PC-3 (cell line): ENCODE results near the gene GPC6. TPM values are rescaled to one million over a fixed set of nuclear protein-coding genes. Genes with fewer than 3 reads are reported as not detected.
"Not testable (repeated sequence)": the region's sequence is repeated elsewhere in the genome, so short reads cannot be mapped to it uniquely, and the experiment has no call there.

Experiments
- ATAC-seq: fragments of 200-7000 bp; cut with Tn5 transposase; 2 replicates; pipeline ENCODE4 v1.9.1; 2020; ENCODE audit warnings: mild to moderate bottlenecking, moderate library complexity
- BruUV-seq: library from RNA; stranded (reverse); fragments of 400-500 nt; replicated peaks from 2 replicates; lab custom pipeline; 2021; lab: Mats Ljungman, UMichigan
- CTCF ChIA-PET: fragments of 300-600 bp; sonication (Branson Sonifier 250); formaldehyde crosslinking; loops from one replicate; lab custom pipeline; 2022; ENCODE audit warnings: antibody characterized with exemption; lab: Charles Lee
- POLR2A ChIA-PET: fragments of 300-600 bp; sonication (Branson Sonifier 250); formaldehyde crosslinking; loops from one replicate; lab custom pipeline; 2022; ENCODE audit warnings: antibody characterized with exemption; ENCODE audit not compliant: unreplicated experiment; lab: Charles Lee
- DNase-seq: peaks from one replicate; pipeline ENCODE4 v3.0.0-alpha.2; 2015
- H2AFZ ChIP-seq: fragments of 300-600 bp; sonication (generic); 2 replicates; pipeline ENCODE4 v1.6.0; 2016; ENCODE audit warnings: antibody characterized with exemption, low read length
- H3F3A ChIP-seq: fragments of 300-600 bp; sonication (generic); one replicate; pipeline ENCODE4 v1.6.0; 2017; ENCODE audit warnings: antibody characterized with exemption, low read length, control low read depth, mild to moderate bottlenecking; ENCODE audit not compliant: unreplicated experiment
- H3K27ac ChIP-seq: fragments of 300-600 bp; sonication (generic); 2 replicates; pipeline ENCODE4 v1.5.1; 2016; ENCODE audit warnings: mild to moderate bottlenecking, low read length
- H3K27me3 ChIP-seq: fragments of 300-600 bp; sonication (generic); 2 replicates; pipeline ENCODE4 v1.6.1; 2016; ENCODE audit warnings: low read length, mixed read lengths
- H3K36me3 ChIP-seq: fragments of 300-600 bp; sonication (generic); 2 replicates; pipeline ENCODE4 v1.6.1; 2016; ENCODE audit warnings: low read depth, mixed run types, low read length, mixed read lengths
- H3K4me1 ChIP-seq: fragments of 300-600 bp; sonication (generic); 2 replicates; pipeline ENCODE4 v1.5.1; 2016; ENCODE audit warnings: low read length; ENCODE audit not compliant: insufficient read depth
- H3K4me2 ChIP-seq: fragments of 300-600 bp; sonication (generic); 2 replicates; pipeline ENCODE4 v1.6.0; 2016; ENCODE audit warnings: low read length
- H3K4me3 ChIP-seq: fragments of 300-600 bp; sonication (generic); 2 replicates; pipeline ENCODE4 v1.5.1; 2016; ENCODE audit warnings: mild to moderate bottlenecking, low read length, mixed read lengths
- H3K79me2 ChIP-seq: fragments of 300-600 bp; sonication (generic); 2 replicates; pipeline ENCODE4 v1.6.1; 2017; ENCODE audit warnings: low read length, mixed read lengths
- H3K9ac ChIP-seq: fragments of 300-600 bp; sonication (generic); 2 replicates; pipeline ENCODE4 v1.6.0; 2016; ENCODE audit warnings: mild to moderate bottlenecking, low read length
- H3K9me2 ChIP-seq: fragments of 300-600 bp; sonication (generic); replicated peaks from 2 replicates; pipeline ENCODE4 v1.6.1; 2016; ENCODE audit warnings: mixed run types, low read length, mixed read lengths
- H3K9me3 ChIP-seq: fragments of 300-600 bp; sonication (generic); 2 replicates; pipeline ENCODE4 v1.6.1; 2016; ENCODE audit warnings: low read length, mixed read lengths
- H4K20me1 ChIP-seq: fragments of 300-600 bp; sonication (generic); 2 replicates; pipeline ENCODE4 v1.6.1; 2016; ENCODE audit warnings: low read length, mixed read lengths
- EZH2 ChIP-seq: fragments of 300-600 bp; sonication (generic); IDR thresholded peaks from one replicate; pipeline ENCODE4 v1.6.1; 2017; ENCODE audit warnings: antibody characterized with exemption, mild to moderate bottlenecking, low read length; ENCODE audit not compliant: unreplicated experiment
- EZH2phosphoT487 ChIP-seq: fragments of 300-600 bp; sonication (generic); IDR thresholded peaks from 2 replicates; pipeline ENCODE4 v1.6.1; 2018; ENCODE audit warnings: mild to moderate bottlenecking, antibody characterized with exemption, low read length, borderline replicate concordance
- intact Hi-C: fragments of 100-400 bp; cut with micrococcal nuclease; formaldehyde crosslinking; loops from 2 replicates; pipeline ENCODE4 v1.9.0; 2023
- total RNA-seq: library from RNA; depleted of rRNA; stranded (reverse); fragments of >200 nt; gene quantifications from 2 replicates; pipeline ENCODE4 v1.2.3, GENCODE V29; 2014
- TF ChIP-seq, protein P1 (sequence below): fragments of 300-600 bp; sonication (generic); conservative IDR thresholded peaks from 2 replicates; pipeline ENCODE4 v1.5.1; 2017; ENCODE audit warnings: antibody characterized with exemption, low read depth, mild to moderate bottlenecking, low read length

The GPC6 gene
- total RNA-seq, 1 experiment from 2014 or later: 3.5 TPM

DNA sequence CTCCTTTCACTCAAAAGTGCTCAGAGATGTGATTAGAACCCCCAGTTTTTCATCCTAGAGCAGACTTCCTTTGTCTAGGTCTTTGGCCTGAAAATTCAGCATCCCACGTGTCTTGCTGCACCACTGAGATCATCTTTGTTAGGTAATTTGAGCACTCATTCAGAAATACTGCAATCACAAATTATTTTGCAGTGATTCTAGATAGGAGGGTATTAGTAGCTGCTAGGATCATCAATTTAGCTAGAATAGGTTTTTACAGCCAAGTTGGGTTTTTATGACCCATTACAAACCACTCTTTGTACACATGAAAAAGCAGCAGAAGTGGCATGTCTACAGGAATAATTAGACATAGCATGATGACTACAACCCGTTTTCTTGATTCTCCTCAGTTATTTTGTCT, 219.6 kb downstream of the GPC6 start:
- no peak for TF ChIP-seq EZH2phosphoT487
- TF ChIP-seq, protein P1, sequence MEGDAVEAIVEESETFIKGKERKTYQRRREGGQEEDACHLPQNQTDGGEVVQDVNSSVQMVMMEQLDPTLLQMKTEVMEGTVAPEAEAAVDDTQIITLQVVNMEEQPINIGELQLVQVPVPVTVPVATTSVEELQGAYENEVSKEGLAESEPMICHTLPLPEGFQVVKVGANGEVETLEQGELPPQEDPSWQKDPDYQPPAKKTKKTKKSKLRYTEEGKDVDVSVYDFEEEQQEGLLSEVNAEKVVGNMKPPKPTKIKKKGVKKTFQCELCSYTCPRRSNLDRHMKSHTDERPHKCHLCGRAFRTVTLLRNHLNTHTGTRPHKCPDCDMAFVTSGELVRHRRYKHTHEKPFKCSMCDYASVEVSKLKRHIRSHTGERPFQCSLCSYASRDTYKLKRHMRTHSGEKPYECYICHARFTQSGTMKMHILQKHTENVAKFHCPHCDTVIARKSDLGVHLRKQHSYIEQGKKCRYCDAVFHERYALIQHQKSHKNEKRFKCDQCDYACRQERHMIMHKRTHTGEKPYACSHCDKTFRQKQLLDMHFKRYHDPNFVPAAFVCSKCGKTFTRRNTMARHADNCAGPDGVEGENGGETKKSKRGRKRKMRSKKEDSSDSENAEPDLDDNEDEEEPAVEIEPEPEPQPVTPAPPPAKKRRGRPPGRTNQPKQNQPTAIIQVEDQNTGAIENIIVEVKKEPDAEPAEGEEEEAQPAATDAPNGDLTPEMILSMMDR: no peak
- no peak for TF ChIP-seq EZH2
- ATAC-seq (no peak), DNase-seq (no peak)
- H3K9ac ChIP-seq: no peak overlapping the region
- ChIA-PET CTCF (no interaction called here), POLR2A (no interaction called here)
- intact Hi-C loops: no loop called here
- no peak overlapping the region for H2AFZ ChIP-seq
- no peaks in the 10 kb centered on the region for H4K20me1 ChIP-seq
- H3F3A ChIP-seq: no peaks in the 10 kb centered on the region
- H3K9me2 ChIP-seq: no peaks in the 10 kb centered on the region
- H3K4me3 ChIP-seq: no peak overlapping the region
- H3K79me2 ChIP-seq: no peaks in the 10 kb centered on the region
- H3K36me3 ChIP-seq: no peaks in the 10 kb centered on the region
- BruUV-seq: no TSS peak
- H3K4me1 ChIP-seq: no peaks in the 10 kb centered on the region
- H3K27me3 ChIP-seq: no peaks in the 10 kb centered on the region
- H3K9me3 ChIP-seq: no peaks in the 10 kb centered on the region
- H3K4me2 ChIP-seq: no peak overlapping the region
- no peak overlapping the region for H3K27ac ChIP-seq

DNA sequence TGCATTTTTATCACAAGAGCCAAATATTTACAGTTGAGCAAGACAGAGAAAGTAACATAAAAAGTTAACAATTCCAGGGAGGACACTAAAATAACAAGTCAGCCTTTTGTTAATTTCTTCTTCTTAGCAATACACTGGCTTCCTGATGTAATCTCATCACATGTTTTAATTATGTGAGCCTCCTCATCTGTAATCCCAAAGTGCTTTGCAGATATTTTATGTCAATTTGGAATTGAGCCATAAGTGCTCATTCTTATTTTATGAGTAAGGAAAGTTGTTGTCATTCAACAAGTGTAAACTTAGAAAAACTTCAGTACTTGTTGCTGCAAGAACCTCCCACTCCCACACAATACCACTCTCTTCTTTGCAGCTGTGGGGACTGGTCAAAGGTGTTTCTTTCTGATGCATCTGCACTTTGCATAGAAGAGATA, 223.6 kb downstream of the GPC6 start:
- H3K4me2 ChIP-seq: no peak overlapping the region
- intact Hi-C loops: no loop called here
- no peaks in the 10 kb centered on the region for H3K27me3 ChIP-seq
- no peaks in the 10 kb centered on the region for H3K9me2 ChIP-seq
- ChIA-PET CTCF (no interaction called here), POLR2A (no interaction called here)
- H4K20me1 ChIP-seq: no peaks in the 10 kb centered on the region
- no TSS peak for BruUV-seq
- ATAC-seq (no peak), DNase-seq (no peak)
- H3K36me3 ChIP-seq: no peaks in the 10 kb centered on the region
- no peak overlapping the region for H3K9ac ChIP-seq
- no peak overlapping the region for H3K27ac ChIP-seq
- H3K4me3 ChIP-seq: no peak overlapping the region
- H2AFZ ChIP-seq: no peak overlapping the region
- H3K79me2 ChIP-seq: no peaks in the 10 kb centered on the region
- no peaks in the 10 kb centered on the region for H3F3A ChIP-seq
- TF ChIP-seq EZH2 (no peak), EZH2phosphoT487 (no peak)
- TF ChIP-seq, protein P1: no peak
- no peaks in the 10 kb centered on the region for H3K4me1 ChIP-seq
- no peaks in the 10 kb centered on the region for H3K9me3 ChIP-seq

DNA sequence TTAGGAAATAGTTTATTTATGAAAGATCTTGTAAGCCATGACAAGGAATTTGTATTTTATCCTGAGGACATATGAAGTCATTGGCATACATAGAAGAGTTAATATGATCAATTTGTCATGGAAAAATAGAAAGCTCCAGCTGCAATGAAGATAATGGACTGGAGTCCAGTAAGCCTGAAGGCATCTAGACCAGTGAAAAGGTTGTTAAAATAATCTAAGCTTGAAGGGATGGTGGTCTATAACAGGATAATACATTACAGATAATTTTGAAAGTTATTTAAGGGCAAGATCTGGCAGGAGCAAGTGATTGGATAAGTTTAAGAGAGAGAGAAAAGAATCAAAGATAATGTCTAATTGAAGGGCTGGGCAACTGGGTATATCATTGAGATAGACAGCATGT, 224.2 kb downstream of the GPC6 start:
- no peak overlapping the region for H3K27ac ChIP-seq
- no peaks in the 10 kb centered on the region for H3K9me2 ChIP-seq
- no peak overlapping the region for H2AFZ ChIP-seq
- ChIA-PET POLR2A (no interaction called here), CTCF (no interaction called here)
- intact Hi-C loops: no loop called here
- no peaks in the 10 kb centered on the region for H3K4me1 ChIP-seq
- no peak overlapping the region for H3K4me3 ChIP-seq
- H3K27me3 ChIP-seq: no peaks in the 10 kb centered on the region
- H3K79me2 ChIP-seq: no peaks in the 10 kb centered on the region
- no peak overlapping the region for H3K4me2 ChIP-seq
- H3K9ac ChIP-seq: no peak overlapping the region
- ATAC-seq: no peak
- no peak for DNase-seq
- no peaks in the 10 kb centered on the region for H3F3A ChIP-seq
- TF ChIP-seq EZH2: no peak
- TF ChIP-seq, protein P1: no peak
- H4K20me1 ChIP-seq: no peaks in the 10 kb centered on the region
- H3K9me3 ChIP-seq: no peaks in the 10 kb centered on the region
- no TSS peak for BruUV-seq
- no peaks in the 10 kb centered on the region for H3K36me3 ChIP-seq

DNA sequence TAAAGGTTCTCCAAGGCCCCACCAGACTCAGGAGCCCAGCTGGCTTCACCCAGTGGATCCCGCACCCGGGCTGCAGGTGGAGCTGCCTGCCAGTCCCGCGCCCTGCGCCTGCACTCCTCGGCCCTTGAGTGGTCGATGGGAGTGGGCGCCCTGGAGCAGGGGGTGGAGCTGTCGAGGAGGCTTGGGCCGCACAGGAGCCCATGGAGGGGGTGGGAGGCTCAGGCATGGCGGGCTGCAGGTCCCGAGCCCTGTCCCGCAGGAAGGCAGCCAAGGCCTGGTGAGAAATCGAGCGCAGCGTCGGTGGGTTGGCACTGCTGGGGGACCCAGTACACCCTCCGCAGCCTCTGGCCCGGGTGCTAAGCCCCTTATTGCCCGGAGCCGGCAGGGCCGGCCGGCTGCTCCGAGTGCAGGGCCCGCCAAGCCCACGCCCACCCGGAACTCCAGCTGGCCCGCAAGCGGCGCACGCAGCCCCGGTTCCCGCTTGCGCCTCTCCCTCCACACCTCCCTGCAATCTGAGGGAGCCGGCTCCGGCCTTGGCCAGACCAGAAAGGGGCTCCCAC, 228.1 kb downstream of the GPC6 start:
- H3K36me3 ChIP-seq, H3K4me1 ChIP-seq, intact Hi-C loops, H3K9me2 ChIP-seq, H3K27me3 ChIP-seq, H3K4me3 ChIP-seq, H3K79me2 ChIP-seq, DNase-seq, CTCF ChIA-PET, ATAC-seq, H2AFZ ChIP-seq, H3K9ac ChIP-seq, BruUV-seq, H4K20me1 ChIP-seq, H3F3A ChIP-seq, POLR2A ChIA-PET, H3K9me3 ChIP-seq, H3K4me2 ChIP-seq, H3K27ac ChIP-seq: not testable (repeated sequence)
